Ammon's horn (tissue), 1 donor: ENCODE data around the gene ZNF45.
"Not testable (repeated sequence)": the region's sequence is repeated elsewhere in the genome, so short reads cannot be mapped to it uniquely, and the experiment has no call there.

ENCODE experiments used
- DNase-seq: peaks from one replicate; pipeline ENCODE4 v3.0.0-alpha.2; 2016; ENCODE audit warnings: low spot score

ZNF45 gene

GRCh38 chr19:43913383-43913782, 21.7 kb downstream of the ZNF45 start:
- DNase-seq = no peak

DNA sequence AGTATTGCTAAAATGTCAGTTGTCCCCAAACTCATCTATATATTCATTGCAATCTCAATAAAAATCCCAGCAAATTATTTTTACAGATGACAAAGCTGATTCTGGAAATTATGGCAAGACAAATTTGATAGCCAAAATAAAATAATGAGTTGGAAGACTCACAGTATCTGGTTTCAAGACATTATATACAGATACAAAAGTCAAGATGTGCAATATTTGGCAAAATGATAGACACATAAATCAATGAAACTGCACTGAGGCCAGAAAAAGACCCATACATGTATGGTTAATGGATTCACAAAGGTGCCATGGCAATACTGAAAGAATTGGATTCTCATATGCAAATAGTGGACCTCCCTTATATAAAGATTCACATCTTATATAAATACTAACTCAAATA, 24.2 kb downstream of the ZNF45 start:
- no peak for DNase-seq

DNA sequence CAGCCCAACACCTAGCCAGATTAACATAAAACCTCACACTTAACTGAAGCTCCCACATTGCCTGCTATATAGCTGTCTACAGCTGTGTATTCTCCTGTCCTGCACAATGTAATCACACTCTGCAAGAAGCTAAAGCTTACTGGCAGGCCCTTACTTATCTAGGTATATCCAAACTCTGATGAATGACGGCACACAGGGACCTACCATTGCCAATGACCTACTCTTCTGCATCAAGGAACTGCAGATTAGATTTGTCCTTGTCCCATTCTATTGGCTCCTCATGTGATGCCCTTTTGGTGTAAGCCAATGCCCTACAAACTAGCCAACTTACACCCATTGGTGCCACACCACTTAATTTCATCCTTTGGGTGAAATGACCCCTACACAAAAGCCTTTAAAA, 26.4 kb downstream of the ZNF45 start:
- no peak for DNase-seq

DNA sequence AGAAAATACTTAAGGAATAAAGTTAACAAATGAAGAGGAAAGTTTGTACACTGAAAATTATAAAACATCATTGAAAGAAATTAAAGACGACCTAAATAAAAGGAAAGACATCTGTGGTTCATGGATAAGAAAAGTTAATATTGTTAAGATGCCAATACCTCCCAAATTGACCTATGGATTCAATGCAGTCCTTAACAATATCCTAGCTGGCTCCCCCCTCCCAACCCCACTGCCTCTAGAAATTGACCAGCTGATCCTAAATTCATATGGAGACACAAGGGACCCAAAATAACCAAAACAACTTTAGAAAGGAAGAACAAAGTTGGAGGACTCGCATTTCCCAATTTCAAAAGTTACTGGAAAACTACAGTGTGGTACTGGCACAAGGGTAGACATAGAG, 28.3 kb downstream of the ZNF45 start:
- no peak for DNase-seq

DNA sequence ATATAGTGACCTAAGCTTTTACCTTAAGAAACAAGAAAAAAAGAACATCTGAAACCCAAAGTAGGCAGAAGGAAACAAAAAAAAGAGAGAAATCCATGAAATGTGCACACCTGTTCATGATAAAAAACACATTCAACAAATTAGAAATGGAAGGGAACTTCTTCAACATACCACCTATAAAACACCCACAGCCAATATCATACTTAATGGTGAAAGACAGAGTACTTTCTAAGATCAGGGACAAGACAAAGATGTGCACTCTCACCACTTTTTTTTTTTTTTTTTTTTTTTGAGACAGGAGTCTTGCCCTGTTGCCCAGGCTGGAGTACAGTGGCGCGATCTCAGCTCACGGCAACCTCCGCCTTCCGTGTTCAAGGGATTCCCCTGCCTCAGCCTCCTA, 29.2 kb downstream of the ZNF45 start:
- no peak for DNase-seq

GRCh38 chr19:43902399-43902798, 32.7 kb downstream of the ZNF45 start:
- DNase-seq = no peak

- DNase-seq = peak; percentile 86
These were observed 33.4 kb downstream of the ZNF45 start for GRCh38 chr19:43901395-43902390.

DNA sequence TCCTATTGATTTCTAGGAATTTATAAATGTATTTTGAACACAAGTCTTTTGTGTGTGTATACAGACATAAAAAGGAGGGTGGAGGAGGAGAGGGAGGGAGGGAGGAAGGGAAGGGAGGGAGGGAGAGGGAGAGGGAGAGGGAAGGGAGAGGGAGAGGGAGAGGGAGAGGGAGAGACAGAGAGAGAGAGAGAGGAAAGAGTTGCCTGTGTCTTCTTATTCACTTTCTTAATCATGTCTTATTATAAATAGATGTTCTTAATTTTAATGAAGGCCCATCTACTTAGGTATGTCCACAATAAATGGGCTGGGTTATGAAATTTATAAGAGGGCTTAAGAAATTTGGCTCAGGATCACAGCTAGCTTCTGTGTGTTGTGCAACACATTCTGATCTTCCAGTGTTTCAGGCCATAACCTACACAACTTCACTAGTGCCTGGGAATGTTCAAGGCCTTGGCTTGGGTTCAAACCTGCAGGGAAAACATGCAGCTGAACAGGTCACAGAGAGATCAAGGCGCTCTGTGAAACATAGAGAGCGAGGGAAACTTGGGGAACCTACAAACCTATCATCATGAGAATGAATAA, 39.3 kb downstream of the ZNF45 start:
- DNase-seq = no peak

GRCh38 chr19:43883864-43884263, 51.2 kb downstream of the ZNF45 start, which contains the start of gene ZNF404:
TSS of gene ZNF404 (minus strand) at chr19:43883964.
- no peak for DNase-seq

DNA sequence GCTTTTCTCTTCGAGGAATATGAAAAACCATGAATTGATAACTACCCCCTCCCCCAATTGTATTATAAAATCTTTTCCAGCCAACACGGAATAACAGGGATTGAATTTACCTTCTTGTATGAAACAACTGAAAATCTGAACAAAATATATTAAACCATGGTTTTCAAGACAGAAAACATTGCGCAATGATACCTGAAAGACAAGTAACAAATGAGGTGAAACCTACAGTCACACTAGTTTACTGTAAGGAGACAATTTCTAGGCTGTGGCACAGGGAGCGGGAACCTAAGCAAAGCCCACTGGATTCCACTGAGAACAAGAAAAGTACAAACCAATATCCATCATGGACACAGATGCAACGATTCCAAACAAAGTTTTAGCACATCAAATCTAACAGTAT, 54.6 kb downstream of the ZNF45 start:
- no peak for DNase-seq

GRCh38 chr19:43872547-43873336, 62.3 kb downstream of the ZNF45 start:
- DNase-seq = no peak

- not testable (repeated sequence) for DNase-seq
These were observed 68.2 kb downstream of the ZNF45 start for GRCh38 chr19:43866923-43867322.
